DND-41 (cell line): ENCODE data around the gene RAD51B.

Experiments
- EZH2 ChIP-seq: IDR thresholded peaks from 3 replicates; pipeline ENCODE4 v1.6.1; 2012; ENCODE audit warnings: borderline replicate concordance, low read depth, mild to moderate bottlenecking, moderate library complexity, low read length, inconsistent platforms; ENCODE audit not compliant: severe bottlenecking
- TF ChIP-seq, protein P1 (sequence below): IDR thresholded peaks from 2 replicates; pipeline ENCODE4 v1.5.1; 2012; ENCODE audit warnings: borderline replicate concordance, low read length, moderate library complexity, mild to moderate bottlenecking; ENCODE audit not compliant: poor library complexity, severe bottlenecking; ENCODE audit errors: extremely low read depth

DNA sequence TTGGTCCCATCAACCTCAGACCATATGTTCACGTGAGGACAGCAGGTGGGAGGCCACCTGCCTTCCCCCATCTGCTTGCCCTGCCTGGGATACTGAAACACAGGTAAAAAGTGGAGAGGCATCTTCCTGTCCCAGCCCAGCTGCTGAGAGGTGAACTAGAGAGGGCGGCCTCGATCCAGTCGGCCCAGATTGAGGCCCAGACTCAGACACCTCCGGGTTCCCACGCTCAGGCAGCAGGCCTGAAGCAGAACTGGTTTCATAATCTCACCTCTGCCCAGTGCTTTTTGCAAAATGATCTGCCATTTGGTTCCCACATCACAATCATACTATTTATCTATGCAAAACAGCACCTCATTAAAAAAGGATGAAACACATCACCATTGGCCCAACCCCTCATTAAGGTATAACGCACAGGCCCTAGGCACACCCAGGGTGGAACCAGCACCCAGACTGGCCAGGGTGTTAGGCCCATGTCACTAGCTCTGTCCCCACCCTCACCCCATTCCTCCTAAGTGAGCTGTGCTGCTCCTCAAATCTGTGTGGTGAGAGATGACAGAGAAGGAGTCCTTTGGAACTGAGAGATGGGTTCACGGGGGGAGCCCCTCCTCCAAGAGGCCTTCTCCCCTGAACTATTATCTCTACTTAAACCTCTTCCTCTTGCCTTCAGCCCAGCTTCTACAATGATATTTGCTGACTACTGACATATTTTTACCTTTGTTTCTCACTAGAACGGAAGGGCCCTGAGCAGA is 892.2 kb downstream of the RAD51B start:
- TF ChIP-seq, protein P1, sequence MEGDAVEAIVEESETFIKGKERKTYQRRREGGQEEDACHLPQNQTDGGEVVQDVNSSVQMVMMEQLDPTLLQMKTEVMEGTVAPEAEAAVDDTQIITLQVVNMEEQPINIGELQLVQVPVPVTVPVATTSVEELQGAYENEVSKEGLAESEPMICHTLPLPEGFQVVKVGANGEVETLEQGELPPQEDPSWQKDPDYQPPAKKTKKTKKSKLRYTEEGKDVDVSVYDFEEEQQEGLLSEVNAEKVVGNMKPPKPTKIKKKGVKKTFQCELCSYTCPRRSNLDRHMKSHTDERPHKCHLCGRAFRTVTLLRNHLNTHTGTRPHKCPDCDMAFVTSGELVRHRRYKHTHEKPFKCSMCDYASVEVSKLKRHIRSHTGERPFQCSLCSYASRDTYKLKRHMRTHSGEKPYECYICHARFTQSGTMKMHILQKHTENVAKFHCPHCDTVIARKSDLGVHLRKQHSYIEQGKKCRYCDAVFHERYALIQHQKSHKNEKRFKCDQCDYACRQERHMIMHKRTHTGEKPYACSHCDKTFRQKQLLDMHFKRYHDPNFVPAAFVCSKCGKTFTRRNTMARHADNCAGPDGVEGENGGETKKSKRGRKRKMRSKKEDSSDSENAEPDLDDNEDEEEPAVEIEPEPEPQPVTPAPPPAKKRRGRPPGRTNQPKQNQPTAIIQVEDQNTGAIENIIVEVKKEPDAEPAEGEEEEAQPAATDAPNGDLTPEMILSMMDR: no peak
- no peak for TF ChIP-seq EZH2
